IMR-90 (cell line): ENCODE results near the gene ALDOB.

ENCODE experiments used
- CTCF ChIP-seq: conservative IDR thresholded peaks from 2 replicates; pipeline ENCODE4 v1.5.1; 2012; ENCODE audit warnings: mild to moderate bottlenecking, low read depth, low read length, improper control_type of control experiment
- POLR2A ChIP-seq: IDR thresholded peaks from 2 replicates; pipeline ENCODE4 v1.6.1; 2012; ENCODE audit warnings: mild to moderate bottlenecking, low read depth, low read length
- RCOR1 ChIP-seq: IDR thresholded peaks from 2 replicates; pipeline ENCODE4 v1.6.1; 2012; ENCODE audit warnings: mild to moderate bottlenecking, low read length, improper control_type of control experiment; ENCODE audit not compliant: insufficient replicate concordance

- TF ChIP-seq POLR2A = no peak
- TF ChIP-seq CTCF = no peak
- no peak for TF ChIP-seq RCOR1
Measured at GRCh38 chr9:101450931-101451330, 15.4 kb upstream of the ALDOB start.
